ENCODE results near the gene HSD17B7. TPM values are rescaled to one million over a fixed set of nuclear protein-coding genes. Genes with fewer than 3 reads are reported as not detected.

Gene HSD17B7
- total RNA-seq, 1 experiment from 2014 or later = 32.0 TPM

- no peak overlapping the region for H3K4me3 ChIP-seq
- ChIA-PET POLR2A (ENCODE audit: unreplicated experiment) (no interaction called here), CTCF (interaction anchor here (1.0 kb wide), 1 partner anchor 8 kb away, joined by 3 read pairs; no protein-coding TSS in a partner anchor)
- intact Hi-C loops (cut with micrococcal nuclease; ENCODE audit: unreplicated experiment) = loop anchor here (1.0 to 5.0 kb wide), 2 partner anchors 51 to 179 kb away; no protein-coding TSS in a partner anchor
- no peaks in the 10 kb centered on the region for H3K9me2 ChIP-seq (ENCODE audit: insufficient read depth)
- no peaks in the 10 kb centered on the region for H3F3A ChIP-seq (ENCODE audit: insufficient read depth, low read depth)
- peaks cover 28% of the 10 kb centered on the region for H3K4me1 ChIP-seq (replicated peaks; ENCODE audit: insufficient read depth)
- H3K4me2 ChIP-seq = peak overlapping the region; percentile 9
- no peaks in the 10 kb centered on the region for H3K36me3 ChIP-seq (ENCODE audit: low read depth)
- peak; percentile 52 to 74 for DNase-seq
- TSS peak; percentile 85 for BruUV-seq (replicated peaks)
- no peaks in the 10 kb centered on the region for H3K27me3 ChIP-seq (ENCODE audit: insufficient read depth, low read depth)
- no peaks in the 10 kb centered on the region for H4K20me1 ChIP-seq (ENCODE audit: insufficient read depth)
- H3K27ac ChIP-seq = peak overlapping the region; percentile 52
- H3K79me2 ChIP-seq (ENCODE audit: low read depth) = no peaks in the 10 kb centered on the region
- peak overlapping the region; percentile 49; the same call in 1 of the 2 replicates for H2AFZ ChIP-seq
- peaks cover 3% of the 10 kb centered on the region; the same call in 1 of the 2 replicates for H3K9me3 ChIP-seq (ENCODE audit: insufficient read depth, low read depth)
- TF ChIP-seq CTCF (conservative IDR thresholded peaks at IDR 0.05) (no peak), EZH2 (IDR thresholded peaks at IDR 0.05; ENCODE audit: low read depth) (no peak)
These were observed 65.8 kb downstream of the HSD17B7 start for GRCh38 chr1:162856260-162856659.

DNA sequence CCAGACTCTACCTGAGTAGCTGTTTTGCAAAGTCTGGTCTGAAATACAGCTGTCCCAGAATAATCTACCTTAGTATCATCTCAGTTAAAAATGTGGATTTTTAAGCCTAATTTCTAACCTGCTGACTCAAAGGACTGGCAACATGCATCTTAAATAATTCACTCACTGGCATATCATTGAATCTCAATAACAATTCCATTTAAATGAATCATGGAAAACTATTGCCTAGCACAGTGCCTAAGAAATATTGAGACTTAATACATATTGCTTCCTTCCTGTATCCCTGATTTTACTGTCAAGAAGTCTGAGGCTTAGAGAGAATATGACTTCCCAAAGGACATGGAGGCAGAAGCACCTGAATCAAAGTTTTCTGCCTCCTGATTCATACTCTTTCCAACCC, 67.3 kb downstream of the HSD17B7 start:
- Histone ChIP-seq H3K4me3 (no peak overlapping the region), H3K9me3 (ENCODE audit: insufficient read depth, low read depth) (peaks cover 3% of the 10 kb centered on the region; the same call in 1 of the 2 replicates), H3K79me2 (ENCODE audit: low read depth) (no peaks in the 10 kb centered on the region), H3K36me3 (ENCODE audit: low read depth) (no peaks in the 10 kb centered on the region), H2AFZ (no peak overlapping the region), H3K27me3 (ENCODE audit: insufficient read depth, low read depth) (no peaks in the 10 kb centered on the region), H3K9me2 (ENCODE audit: insufficient read depth) (no peaks in the 10 kb centered on the region), H3K4me2 (no peak overlapping the region), H3K27ac (no peak overlapping the region), H4K20me1 (ENCODE audit: insufficient read depth) (no peaks in the 10 kb centered on the region), H3F3A (ENCODE audit: insufficient read depth, low read depth) (no peaks in the 10 kb centered on the region), H3K4me1 (replicated peaks; ENCODE audit: insufficient read depth) (peaks cover 28% of the 10 kb centered on the region)
- CTCF ChIA-PET = no interaction called here
- DNase-seq = no peak
- no TSS peak for BruUV-seq (replicated peaks)
- TF ChIP-seq CTCF (conservative IDR thresholded peaks at IDR 0.05) = no peak
- TF ChIP-seq EZH2 (IDR thresholded peaks at IDR 0.05; ENCODE audit: low read depth) = no peak
- intact Hi-C loops (cut with micrococcal nuclease; ENCODE audit: unreplicated experiment) = loop anchor here (5.0 kb wide), 1 partner anchor 49 kb away; no protein-coding TSS in a partner anchor
- POLR2A ChIA-PET (ENCODE audit: unreplicated experiment) = no interaction called here

- H3K4me1 ChIP-seq (replicated peaks; ENCODE audit: insufficient read depth) = peaks cover 28% of the 10 kb centered on the region
- POLR2A ChIA-PET (ENCODE audit: unreplicated experiment) = no interaction called here
- H3K27ac ChIP-seq = no peak overlapping the region
- no peaks in the 10 kb centered on the region for H3F3A ChIP-seq (ENCODE audit: insufficient read depth, low read depth)
- no peaks in the 10 kb centered on the region for H3K27me3 ChIP-seq (ENCODE audit: insufficient read depth, low read depth)
- H2AFZ ChIP-seq = no peak overlapping the region
- H3K9me2 ChIP-seq (ENCODE audit: insufficient read depth) = no peaks in the 10 kb centered on the region
- DNase-seq = no peak
- H3K79me2 ChIP-seq (ENCODE audit: low read depth) = no peaks in the 10 kb centered on the region
- no peak overlapping the region for H3K4me2 ChIP-seq
- TF ChIP-seq EZH2 (IDR thresholded peaks at IDR 0.05; ENCODE audit: low read depth) = no peak
- TF ChIP-seq CTCF (conservative IDR thresholded peaks at IDR 0.05) = no peak
- CTCF ChIA-PET = no interaction called here
- peaks cover 3% of the 10 kb centered on the region; the same call in 1 of the 2 replicates for H3K9me3 ChIP-seq (ENCODE audit: insufficient read depth, low read depth)
- H4K20me1 ChIP-seq (ENCODE audit: insufficient read depth) = no peaks in the 10 kb centered on the region
- BruUV-seq (replicated peaks) = no TSS peak
- no peaks in the 10 kb centered on the region for H3K36me3 ChIP-seq (ENCODE audit: low read depth)
- H3K4me3 ChIP-seq = no peak overlapping the region
- intact Hi-C loops (cut with micrococcal nuclease; ENCODE audit: unreplicated experiment) = loop anchor here (5.0 kb wide), 1 partner anchor 48 kb away; no protein-coding TSS in a partner anchor
These were observed 68.7 kb downstream of the HSD17B7 start for GRCh38 chr1:162859191-162859590.

Measured in PC-9 (cell line).